GM12892 (cell line): ENCODE results near the gene LAIR1.
"Not testable (repeated sequence)": the region's sequence is repeated elsewhere in the genome, so short reads cannot be mapped to it uniquely, and the experiment has no call there.

ENCODE experiments used
- DNase-seq: peaks from one replicate; pipeline ENCODE4 v3.0.0; 2011; ENCODE audit not compliant: insufficient read length
- FAIRE-seq: peaks from 2 replicates; lab custom pipeline; 2011; peaks lifted over from hg19 to GRCh38; lab: Jason Lieb, UNC
- POLR2A ChIP-seq: IDR thresholded peaks from 2 replicates; pipeline ENCODE4 v1.6.1; 2011; ENCODE audit warnings: low read depth, low read length, control low read depth
- POLR2AphosphoS5 ChIP-seq: IDR thresholded peaks from 2 replicates; pipeline ENCODE4 v1.6.1; 2011; ENCODE audit warnings: low read depth, low read length, control low read depth
- TAF1 ChIP-seq: IDR thresholded peaks from 2 replicates; pipeline ENCODE4 v1.6.1; 2011; ENCODE audit warnings: low read depth, mild to moderate bottlenecking, control low read depth, low read length, borderline replicate concordance

Gene LAIR1

DNA sequence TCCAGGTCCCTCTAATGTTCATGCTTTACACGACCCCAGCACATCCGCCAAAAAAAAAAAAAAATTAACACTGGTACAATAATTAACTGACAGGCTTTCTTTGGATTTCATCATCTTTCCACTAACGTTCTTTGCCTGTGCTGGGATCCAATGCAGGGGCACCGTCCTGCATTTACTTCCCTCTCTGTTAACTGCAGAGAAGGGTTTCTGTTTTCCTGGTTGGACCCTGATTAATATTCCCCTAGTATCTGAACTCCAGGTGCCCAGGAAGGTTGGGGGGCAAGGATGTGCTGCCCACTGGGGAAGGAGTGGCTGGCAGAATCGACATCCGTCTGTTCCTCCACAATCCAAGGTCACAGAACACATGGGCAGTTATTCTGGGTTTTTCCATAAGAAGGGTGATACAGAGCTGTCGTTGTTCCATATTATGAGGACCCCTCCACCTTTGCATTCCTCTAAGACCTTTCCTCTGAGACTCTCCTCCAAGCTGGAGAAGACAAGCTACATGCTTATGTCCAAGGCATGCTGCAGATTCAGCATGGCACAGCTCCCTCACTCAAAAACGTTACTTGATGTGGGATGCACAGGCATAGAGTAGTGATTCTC is 4.5 kb upstream of the LAIR1 start:
- FAIRE-seq (no peak), DNase-seq (no peak)

DNA sequence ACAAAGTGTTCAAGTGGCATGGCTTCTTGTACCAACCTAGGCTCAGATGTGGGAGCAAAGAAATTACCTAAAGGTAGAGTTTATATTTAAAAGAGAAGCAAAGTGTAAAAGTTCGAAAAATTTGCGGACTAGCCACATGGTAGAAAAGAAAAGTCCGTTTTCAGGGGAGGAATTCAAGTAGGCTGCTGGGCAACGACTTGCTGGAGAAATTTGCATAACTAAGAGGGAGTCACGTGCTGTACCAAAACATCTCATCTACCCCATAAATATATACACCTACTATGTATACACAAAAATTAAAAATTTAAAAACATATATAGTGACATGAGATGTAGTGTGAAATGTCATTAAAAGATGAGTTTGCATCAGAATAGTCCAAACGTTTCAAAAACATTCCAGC is 2.1 kb upstream of the LAIR1 start:
- DNase-seq, result no peak
- FAIRE-seq, result no peak
- no peak for TF ChIP-seq POLR2AphosphoS5

More for the DNA sequence above, 4.5 kb upstream of the LAIR1 start:
- TF ChIP-seq POLR2AphosphoS5, result no peak
- no peak for TF ChIP-seq POLR2A
- no peak for TF ChIP-seq TAF1

DNA sequence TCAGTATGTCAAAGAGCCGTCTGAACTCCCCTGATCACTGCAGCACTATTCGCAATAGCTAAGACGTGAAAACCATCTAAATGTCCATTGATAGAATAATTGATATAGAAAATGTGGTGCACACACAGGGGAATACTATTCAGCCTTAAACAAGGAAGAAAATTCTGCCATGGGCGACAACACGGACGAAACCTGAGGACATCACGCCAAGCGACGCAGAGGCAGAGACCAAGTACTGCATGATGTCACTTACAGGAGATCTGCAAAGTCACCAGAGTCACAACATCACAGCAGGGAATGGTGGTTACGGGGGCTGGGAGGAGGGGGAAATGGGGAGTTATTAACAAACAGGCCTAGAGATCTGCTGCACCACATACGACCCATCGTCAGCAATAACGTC is 1.1 kb upstream of the LAIR1 start:
- not testable (repeated sequence) for FAIRE-seq, DNase-seq

DNA sequence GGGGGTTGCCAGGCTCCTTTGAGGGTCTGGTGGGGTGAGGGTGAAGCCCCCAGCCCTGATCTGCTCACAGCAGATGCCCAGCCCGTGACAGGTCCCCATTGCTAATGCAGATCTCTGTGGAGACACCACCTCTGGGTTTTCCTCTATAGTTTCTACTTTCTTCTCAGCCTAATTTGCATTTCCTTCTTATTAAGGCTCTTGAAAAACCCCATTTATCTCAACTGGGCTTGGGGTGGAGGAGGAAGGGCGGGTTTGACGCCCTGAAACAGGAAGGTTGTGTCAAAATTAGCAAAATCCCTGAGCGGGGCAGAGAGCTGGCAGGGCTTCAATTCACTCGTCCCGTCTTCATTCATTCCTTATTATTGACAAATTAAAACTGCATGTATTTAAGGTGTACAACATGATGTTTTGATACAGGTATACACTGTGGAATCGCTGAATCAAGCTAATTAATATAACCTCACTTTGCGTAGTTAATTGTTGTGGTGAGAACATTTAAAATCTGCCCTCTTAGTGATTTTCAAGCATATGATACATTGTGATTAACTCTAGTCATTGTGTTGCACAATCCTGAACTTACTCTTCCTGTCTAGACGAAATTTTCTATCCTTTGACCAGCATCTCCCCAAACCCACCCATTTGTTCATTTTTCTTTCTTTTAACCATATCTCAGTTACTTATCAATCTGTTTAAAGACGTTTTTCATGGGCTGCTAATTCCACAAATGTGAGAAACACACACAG is 2.9 kb downstream of the LAIR1 start:
- DNase-seq, result not testable (repeated sequence)
- peak; percentile 97 for FAIRE-seq

DNA sequence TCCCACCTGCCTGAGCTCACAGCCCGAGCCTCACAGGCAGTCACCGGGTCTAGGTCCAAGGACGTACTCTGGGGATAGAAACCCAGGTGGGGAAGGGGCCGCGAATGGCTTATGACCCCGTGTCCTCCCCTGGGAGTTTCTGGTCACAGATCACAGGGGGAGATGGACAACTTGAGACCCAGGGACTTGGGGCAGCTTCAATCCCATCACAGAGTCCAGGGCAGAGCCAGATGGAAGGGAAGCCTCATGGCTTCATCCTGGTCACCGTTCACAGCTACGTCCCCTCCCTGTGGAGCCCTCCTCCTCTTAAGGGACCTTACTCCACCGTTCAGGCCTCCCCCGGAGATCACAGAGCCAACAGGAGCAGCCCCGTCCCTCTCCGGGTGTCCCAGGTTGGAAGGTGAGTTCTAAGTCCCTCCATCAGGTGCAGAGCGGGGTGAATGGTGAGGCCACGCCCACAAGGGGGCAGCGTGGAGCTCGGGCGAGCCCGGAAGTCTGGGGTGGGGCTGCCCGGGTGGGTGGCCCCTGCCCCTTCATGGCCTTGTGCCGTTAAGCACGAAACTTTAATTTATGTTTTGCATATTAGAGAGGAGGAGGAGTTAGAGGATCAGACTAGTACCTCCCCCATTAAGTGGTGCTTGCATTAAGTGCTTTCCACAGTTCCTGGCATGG is 5.4 kb downstream of the LAIR1 start:
- FAIRE-seq, result peak; percentile 98
- DNase-seq, result not testable (repeated sequence)

DNA sequence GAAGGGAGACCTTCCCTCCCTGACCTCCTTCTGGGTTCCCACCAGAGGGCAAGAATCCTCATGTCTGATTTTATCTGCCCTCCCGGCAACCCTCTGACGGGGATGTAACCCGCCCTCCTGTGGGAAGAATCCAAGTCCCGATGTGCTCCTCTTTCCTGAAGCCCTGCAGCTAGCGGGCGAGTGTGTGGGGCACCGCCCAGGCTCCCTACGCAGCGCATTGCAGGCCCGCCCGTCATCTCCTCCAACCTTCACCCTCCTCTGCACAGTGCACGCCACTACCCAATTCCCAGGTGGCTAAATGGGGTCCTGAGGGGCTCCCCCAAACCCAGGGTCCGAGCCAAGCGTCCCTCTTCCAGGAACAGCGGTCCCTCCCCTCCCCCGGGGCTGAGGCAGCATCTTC is 7.3 kb downstream of the LAIR1 start:
- DNase-seq, result no peak
- no peak for FAIRE-seq
- TF ChIP-seq POLR2A (no peak), POLR2AphosphoS5 (no peak), TAF1 (no peak)

DNA sequence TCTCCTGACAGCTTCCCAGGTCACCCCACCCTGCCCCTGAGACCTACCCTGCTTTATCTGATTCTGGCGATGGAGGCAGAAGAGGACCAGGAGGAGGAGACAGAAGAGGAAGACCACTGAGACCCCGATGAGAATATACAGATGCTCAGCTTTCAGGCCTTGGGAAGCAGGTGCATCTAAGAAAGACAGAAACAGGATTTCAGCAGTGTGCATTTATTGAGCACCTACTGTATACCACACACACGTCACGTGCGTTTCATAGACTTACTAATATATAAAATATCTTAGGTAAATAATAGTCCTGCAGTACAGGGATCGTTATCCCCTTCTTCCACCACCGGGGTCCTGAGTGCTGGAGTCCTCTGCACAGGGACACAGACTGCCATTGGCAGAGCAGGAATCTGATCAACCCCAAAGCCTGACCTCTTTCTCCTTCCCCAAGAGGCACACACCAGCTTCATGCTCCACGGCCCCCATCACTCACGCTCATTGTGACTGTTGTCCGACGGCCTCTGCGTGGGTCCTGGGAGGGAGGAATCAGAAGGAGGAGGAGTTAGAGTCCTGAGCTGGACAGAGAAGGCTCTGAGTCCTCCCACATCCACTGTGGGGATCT is 8.2 kb downstream of the LAIR1 start:
- no peak for TF ChIP-seq POLR2AphosphoS5
- no peak for TF ChIP-seq POLR2A
- no peak for TF ChIP-seq TAF1
- FAIRE-seq, result no peak
- DNase-seq, result no peak

DNA sequence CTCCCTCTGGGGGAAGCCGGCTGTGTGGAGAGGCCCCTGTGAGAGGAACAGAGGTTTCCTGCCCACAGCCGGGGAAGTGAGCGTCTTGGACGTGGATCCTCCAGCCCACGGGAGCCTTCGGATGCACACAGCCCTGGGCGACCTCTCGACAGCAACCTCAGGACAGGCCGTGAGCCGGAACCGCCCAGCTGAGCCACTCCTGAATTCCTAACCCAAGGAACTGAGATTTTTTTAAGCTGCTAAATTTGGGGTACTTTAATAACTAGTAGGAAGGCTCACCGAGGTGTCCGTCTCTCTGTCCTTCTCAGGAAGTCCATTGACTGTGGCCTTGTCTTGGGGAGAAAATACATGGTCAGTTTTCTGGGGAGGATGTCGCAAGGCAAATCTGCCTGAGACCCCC is 9.1 kb downstream of the LAIR1 start:
- no peak for DNase-seq
- TF ChIP-seq TAF1, result no peak
- TF ChIP-seq POLR2AphosphoS5, result no peak
- no peak for TF ChIP-seq POLR2A
- no peak for FAIRE-seq

DNA sequence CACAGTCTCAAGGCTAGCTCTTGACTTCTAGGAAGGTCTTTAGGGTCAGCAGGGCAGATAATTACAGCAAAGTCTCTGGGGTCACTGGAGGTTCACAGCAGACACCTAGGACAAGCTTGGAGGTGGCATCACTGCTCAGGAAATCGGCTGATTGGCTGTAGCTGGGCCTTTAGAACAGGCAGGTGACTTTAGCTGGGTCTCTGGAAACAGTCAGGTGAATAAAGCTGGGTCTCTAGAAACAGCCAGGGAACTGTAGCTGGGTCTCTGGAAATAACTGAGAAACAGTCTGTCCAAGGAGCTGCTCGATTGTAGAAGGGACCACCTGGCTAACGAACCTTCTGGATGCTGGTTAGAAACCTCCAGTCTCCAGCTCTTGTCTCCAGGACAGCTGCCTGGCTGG is 10.0 kb downstream of the LAIR1 start:
- TF ChIP-seq TAF1 (no peak), POLR2A (no peak), POLR2AphosphoS5 (no peak)
- no peak for DNase-seq
- no peak for FAIRE-seq

DNA sequence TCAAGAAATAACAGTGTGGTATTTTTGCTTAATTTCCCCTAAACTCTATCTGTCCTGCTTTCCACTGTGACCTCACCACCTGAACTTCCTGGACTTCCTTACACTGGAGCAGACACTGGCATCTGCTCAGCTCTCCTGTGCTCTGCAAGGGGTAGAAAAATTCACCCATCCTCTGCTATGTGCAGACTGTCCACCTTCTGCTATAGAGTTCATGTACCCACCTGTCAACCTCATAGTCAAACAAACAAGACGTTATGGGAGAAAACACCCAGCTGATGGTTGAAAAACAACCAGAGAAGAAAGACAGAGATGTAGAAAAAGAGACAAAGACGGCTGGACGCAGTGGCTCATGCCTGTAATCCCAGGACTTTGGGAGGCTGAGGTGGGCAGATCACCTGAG is 12.2 kb downstream of the LAIR1 start:
- TF ChIP-seq TAF1, result no peak
- no peak for TF ChIP-seq POLR2A
- no peak for TF ChIP-seq POLR2AphosphoS5
- FAIRE-seq (no peak), DNase-seq (no peak)

DNA sequence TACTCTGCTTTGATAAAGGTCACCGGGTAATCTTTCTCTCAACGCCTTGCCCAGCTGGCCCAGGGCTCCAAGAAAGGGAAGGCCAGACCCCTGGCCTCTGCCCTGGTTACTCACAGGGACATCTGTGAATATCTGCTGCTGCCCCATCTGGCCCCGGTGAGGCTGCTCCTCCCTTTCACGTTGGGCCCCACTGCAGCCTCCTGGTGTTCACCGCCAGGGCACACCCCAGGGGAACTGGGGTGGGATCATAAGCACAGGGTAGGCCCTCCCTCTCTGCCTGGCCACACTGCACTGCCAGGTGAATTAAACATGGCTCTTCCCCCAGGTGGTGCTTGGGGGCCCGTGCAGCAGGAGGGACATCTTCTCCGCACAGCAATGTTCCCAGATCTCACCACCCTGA is 12.7 kb downstream of the LAIR1 start:
- FAIRE-seq (no peak), DNase-seq (no peak)
- TF ChIP-seq POLR2A (no peak), POLR2AphosphoS5 (no peak), TAF1 (no peak)

DNA sequence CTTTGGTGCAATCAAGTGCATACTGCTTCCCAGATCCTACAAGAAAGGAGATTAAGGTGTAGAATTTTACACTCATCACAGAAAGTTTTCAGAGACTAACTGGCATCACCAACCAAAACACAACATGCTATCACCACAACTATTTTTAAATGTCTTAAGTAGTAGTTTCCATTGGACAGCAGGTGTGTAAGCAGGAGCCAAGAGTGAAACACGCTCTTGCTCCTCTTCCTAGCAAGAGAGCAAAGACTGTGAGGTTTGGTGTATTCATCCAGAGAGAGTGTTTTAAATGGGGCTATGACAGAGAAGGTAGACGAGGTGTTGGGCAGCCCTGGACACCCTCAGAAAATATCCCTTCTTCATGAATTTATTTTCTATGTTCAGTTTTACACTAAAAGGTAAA is 13.3 kb downstream of the LAIR1 start:
- TF ChIP-seq TAF1 (no peak), POLR2A (no peak), POLR2AphosphoS5 (no peak)
- DNase-seq (no peak), FAIRE-seq (no peak)

DNA sequence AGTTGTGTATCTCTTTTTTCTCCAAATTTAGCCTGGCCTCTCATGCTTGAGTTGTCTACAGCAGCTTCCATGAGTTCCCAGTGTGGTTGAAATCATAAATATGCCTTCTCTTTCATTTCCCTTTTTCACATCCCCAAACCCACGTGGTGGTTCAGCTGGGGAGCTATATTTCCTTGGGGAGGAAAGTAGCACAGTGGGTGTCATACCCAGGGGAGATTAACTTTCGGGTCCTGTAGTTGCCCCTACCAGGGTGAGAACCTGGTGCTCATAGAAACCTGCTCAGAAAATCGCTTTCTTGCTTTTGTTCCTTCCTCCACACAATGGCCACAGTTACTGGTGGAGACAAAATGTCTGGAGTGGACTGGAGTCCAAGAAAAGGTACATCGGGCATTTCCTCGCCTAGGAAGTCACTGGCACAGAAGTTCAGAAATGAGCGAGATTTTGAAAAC is 18.8 kb downstream of the LAIR1 start:
- no peak for FAIRE-seq
- no peak for TF ChIP-seq POLR2AphosphoS5
- no peak for TF ChIP-seq TAF1
- no peak for TF ChIP-seq POLR2A
- no peak for DNase-seq

DNA sequence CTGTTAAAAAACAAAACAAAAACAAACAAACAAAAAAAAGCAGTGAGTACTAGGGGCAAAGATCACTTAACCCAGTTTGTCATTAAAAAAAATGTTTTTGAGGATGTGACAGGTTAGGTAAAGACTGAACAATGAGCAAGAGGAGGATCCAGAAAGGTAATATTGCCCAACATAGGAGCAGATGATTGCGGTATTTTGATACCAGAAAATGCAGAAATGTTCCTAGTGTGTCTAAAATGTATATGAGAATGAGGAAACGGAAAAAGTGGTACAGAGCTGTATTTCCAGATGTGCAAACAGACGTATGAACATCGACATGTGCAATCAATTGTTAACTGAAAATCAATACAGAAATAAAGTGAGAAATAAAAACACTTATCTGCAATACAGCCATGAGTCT is 20.9 kb downstream of the LAIR1 start:
- TF ChIP-seq TAF1 (no peak), POLR2AphosphoS5 (no peak), POLR2A (no peak)
- no peak for DNase-seq
- FAIRE-seq, result no peak
